ENCODE measurements around the gene SLC12A7. TPM values are rescaled to one million over a fixed set of nuclear protein-coding genes. Genes with fewer than 3 reads are reported as not detected.

SLC12A7 gene
- total RNA-seq, 4 donors from 2014 or later: 8.6 to 29.0 (median 21.5) TPM

DNA sequence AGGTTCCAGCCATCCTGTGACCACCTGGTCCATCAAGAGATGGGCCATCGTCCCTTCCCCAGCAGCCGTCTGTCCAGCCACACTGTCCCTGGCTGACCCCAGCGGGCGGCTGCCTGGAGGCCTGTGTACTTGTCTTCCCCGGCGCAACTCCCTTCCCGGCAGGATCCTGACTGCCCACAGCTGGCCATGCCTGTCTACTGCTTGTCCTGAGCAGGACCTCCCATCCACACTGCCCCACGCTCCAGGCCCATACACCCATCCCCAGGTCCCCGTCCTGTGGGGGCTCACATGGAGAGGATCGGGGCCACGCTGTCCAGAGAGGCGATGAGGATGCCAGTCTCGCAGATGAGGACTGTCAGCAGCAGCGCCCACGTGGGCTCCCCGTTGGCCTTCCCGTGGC lies 35.5 kb downstream of the SLC12A7 start:
- H3K36me3 ChIP-seq: peaks cover 77% of the 10 kb centered on the region
- H3K4me1 ChIP-seq: no peaks in the 10 kb centered on the region
- H3K27me3 ChIP-seq: no peaks in the 10 kb centered on the region
- TF ChIP-seq, protein P1, sequence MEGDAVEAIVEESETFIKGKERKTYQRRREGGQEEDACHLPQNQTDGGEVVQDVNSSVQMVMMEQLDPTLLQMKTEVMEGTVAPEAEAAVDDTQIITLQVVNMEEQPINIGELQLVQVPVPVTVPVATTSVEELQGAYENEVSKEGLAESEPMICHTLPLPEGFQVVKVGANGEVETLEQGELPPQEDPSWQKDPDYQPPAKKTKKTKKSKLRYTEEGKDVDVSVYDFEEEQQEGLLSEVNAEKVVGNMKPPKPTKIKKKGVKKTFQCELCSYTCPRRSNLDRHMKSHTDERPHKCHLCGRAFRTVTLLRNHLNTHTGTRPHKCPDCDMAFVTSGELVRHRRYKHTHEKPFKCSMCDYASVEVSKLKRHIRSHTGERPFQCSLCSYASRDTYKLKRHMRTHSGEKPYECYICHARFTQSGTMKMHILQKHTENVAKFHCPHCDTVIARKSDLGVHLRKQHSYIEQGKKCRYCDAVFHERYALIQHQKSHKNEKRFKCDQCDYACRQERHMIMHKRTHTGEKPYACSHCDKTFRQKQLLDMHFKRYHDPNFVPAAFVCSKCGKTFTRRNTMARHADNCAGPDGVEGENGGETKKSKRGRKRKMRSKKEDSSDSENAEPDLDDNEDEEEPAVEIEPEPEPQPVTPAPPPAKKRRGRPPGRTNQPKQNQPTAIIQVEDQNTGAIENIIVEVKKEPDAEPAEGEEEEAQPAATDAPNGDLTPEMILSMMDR (IDR thresholded peaks at IDR 0.05): no peak
- no peak for TF ChIP-seq EP300 (IDR thresholded peaks at IDR 0.05)
- TF ChIP-seq POLR2AphosphoS5 (IDR thresholded peaks at IDR 0.05): no peak
- no peak for TF ChIP-seq POLR2A (IDR thresholded peaks at IDR 0.05)
- H3K27ac ChIP-seq: no peak overlapping the region
- no peak for DNase-seq (ENCODE audit: low spot score in 2 of 2)
- WGBS: 93% methylated on average over 15 of the region's 17 CpGs
- H3K9me3 ChIP-seq: no peaks in the 10 kb centered on the region
- H3K4me3 ChIP-seq: no peak overlapping the region

DNA sequence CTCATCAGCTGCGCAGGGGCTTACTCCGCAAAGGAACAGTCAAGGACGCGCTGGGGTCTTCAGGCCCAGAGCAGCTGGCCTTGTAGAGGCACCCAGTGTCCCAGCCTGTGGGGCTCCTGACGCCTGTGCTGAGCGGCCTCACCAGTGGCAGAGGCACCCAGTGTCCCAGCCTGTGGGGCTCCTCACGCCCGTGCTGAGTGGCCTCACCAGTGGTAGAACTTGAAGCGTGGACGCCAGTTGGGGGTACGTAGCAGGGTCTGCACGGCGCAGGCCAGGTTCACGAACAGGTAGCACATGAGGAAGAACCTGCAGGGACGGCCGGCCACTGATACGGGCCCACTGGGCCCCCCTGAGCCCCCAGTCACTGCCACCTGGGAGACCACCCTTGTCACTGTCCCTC lies 35.9 kb downstream of the SLC12A7 start:
- no peaks in the 10 kb centered on the region for H3K27me3 ChIP-seq
- no peak for TF ChIP-seq POLR2AphosphoS5 (IDR thresholded peaks at IDR 0.05)
- TF ChIP-seq POLR2A (IDR thresholded peaks at IDR 0.05): no peak
- TF ChIP-seq EP300 (IDR thresholded peaks at IDR 0.05): no peak
- TF ChIP-seq, protein P1 (IDR thresholded peaks at IDR 0.05): no peak
- no peak for DNase-seq (ENCODE audit: low spot score in 2 of 2)
- no peaks in the 10 kb centered on the region for H3K4me1 ChIP-seq
- 98% methylated on average over 8 of the region's 17 CpGs for whole genome bisulfite sequencing
- peaks cover 72% of the 10 kb centered on the region for H3K36me3 ChIP-seq
- no peak overlapping the region for H3K27ac ChIP-seq
- no peak overlapping the region for H3K4me3 ChIP-seq
- H3K9me3 ChIP-seq: no peaks in the 10 kb centered on the region

DNA sequence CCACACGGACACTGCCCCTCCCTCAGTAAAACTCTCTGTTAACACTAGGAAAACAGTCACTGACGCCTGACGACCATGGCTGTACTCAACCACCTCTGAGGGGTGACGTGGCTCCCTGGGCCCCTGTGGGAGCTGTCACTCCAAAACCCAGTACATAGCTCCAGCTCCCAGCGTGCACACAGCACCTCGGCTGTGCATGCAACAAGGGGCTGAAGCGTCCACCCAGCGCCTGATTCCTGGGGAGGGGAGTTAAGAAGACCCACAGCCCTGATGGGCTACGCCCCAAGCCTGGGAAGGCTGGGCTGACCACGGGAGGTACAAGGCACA lies 36.3 kb downstream of the SLC12A7 start:
- no peak for DNase-seq (ENCODE audit: low spot score in 2 of 2)
- Histone ChIP-seq H3K36me3 (peaks cover 68% of the 10 kb centered on the region), H3K27me3 (no peaks in the 10 kb centered on the region), H3K27ac (no peak overlapping the region), H3K9me3 (no peaks in the 10 kb centered on the region), H3K4me3 (no peak overlapping the region), H3K4me1 (no peaks in the 10 kb centered on the region)
- TF ChIP-seq POLR2A (IDR thresholded peaks at IDR 0.05): no peak
- no peak for TF ChIP-seq POLR2AphosphoS5 (IDR thresholded peaks at IDR 0.05)
- no peak for TF ChIP-seq EP300 (IDR thresholded peaks at IDR 0.05)
- TF ChIP-seq, protein P1 (IDR thresholded peaks at IDR 0.05): no peak
- WGBS: 81% methylated on average over 7 of the region's 10 CpGs

DNA sequence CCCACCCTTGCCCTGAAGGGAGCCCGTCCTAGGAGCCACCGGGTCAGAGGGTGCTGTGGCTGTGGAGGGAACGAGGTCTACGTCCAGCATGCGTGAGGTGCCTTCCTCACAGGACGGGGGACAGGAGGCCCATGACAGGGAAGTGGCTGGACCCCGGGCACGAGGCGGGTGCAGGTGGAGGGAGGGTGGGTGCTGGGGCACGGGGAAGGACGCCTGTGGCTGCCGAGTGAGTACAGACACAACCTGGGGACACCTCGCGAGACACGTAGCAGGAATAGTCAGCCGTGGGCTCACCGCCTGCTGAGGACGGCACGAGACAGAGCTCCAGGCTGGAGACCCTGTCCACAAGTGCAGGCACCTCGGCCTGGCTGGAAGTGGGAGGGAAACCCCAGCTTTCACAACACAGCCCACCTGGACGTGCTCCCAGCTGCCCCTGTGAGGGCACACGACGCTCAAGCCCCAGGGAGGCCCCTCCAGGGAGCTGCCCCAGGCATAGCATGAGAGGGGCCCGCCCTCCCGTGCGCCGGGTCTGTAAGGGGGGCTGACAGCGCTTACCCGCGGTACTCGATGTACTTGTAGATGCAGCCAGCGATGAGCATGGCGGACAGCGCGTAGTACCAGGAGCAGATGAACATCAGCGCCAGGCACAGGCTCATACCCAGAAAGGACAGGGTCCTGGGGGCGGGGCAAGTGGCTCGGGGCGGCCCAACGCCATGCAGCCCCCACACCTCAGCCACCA lies 36.9 kb downstream of the SLC12A7 start:
- H3K27me3 ChIP-seq: no peaks in the 10 kb centered on the region

DNA sequence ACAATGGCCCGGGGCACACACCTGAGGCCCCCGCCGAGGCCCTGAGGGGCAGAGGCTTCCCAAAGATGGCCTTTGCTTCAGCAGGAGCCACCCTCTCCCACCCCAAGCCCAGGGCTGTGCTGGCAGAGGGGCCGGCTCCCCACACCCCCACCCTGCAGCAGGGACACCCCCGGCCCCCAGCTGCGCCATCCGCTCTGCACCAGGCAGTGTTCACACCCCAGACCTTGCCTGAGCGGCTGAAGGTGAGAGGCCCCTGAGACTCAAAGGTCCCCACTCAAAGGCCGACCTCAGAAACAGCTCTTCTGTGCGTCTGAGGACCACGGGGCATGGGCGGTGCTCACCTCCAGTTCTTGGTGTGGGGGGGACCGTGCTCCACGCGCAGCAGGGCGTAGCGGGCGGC lies 37.6 kb downstream of the SLC12A7 start:
- no peaks in the 10 kb centered on the region for H3K27me3 ChIP-seq
- no peak for TF ChIP-seq EP300 (IDR thresholded peaks at IDR 0.05)
- TF ChIP-seq, protein P1 (IDR thresholded peaks at IDR 0.05): no peak
- no peak for TF ChIP-seq POLR2A (IDR thresholded peaks at IDR 0.05)
- TF ChIP-seq POLR2AphosphoS5 (IDR thresholded peaks at IDR 0.05): no peak
- DNase-seq (ENCODE audit: low spot score in 2 of 2): no peak
- H3K36me3 ChIP-seq: peaks cover 61% of the 10 kb centered on the region
- no peaks in the 10 kb centered on the region for H3K4me1 ChIP-seq
- WGBS: 95% methylated on average over 11 of the region's 18 CpGs
- no peaks in the 10 kb centered on the region for H3K9me3 ChIP-seq
- no peak overlapping the region for H3K4me3 ChIP-seq
- H3K27ac ChIP-seq: no peak overlapping the region

More for the DNA sequence above, 36.9 kb downstream of the SLC12A7 start:
- Histone ChIP-seq H3K4me3 (no peak overlapping the region), H3K27ac (no peak overlapping the region), H3K4me1 (no peaks in the 10 kb centered on the region), H3K9me3 (no peaks in the 10 kb centered on the region), H3K36me3 (peaks cover 63% of the 10 kb centered on the region)
- TF ChIP-seq POLR2AphosphoS5 (IDR thresholded peaks at IDR 0.05): no peak
- no peak for TF ChIP-seq POLR2A (IDR thresholded peaks at IDR 0.05)
- TF ChIP-seq EP300 (IDR thresholded peaks at IDR 0.05): no peak
- TF ChIP-seq, protein P1 (IDR thresholded peaks at IDR 0.05): no peak
- WGBS: 97% methylated on average over 6 of the region's 40 CpGs
- DNase-seq (ENCODE audit: low spot score in 2 of 2): no peak

Measured in suprapubic skin (tissue), 4 donors.